Effector memory CD8-positive, alpha-beta T cell (primary cell): Measurements from ENCODE around the gene METRN.

Experiments
- ATAC-seq: fragments of 150-1000 bp; cut with Tn5 transposase; replicated peaks from 2 replicates; pipeline ENCODE4 v1.10.0; 2021; ENCODE audit warnings: mild to moderate bottlenecking, moderate library complexity
- DNase-seq, 3 experiments: peaks; one replicate each; pipeline ENCODE4 v3.0.0; 2021
- H3K27ac Mint-ChIP-seq, 2 donors: one replicate each; pipeline ENCODE4 v1.8.0; 2022; ENCODE audit warnings: mild to moderate bottlenecking in 2 of 2, mixed read lengths in 2 of 2, moderate library complexity in 2 of 2
- H3K27me3 Mint-ChIP-seq, 2 donors: one replicate each; pipeline ENCODE4 v1.8.0; 2022; ENCODE audit warnings: mixed read lengths in 2 of 2
- H3K36me3 Mint-ChIP-seq: one replicate; pipeline ENCODE4 v1.8.0; 2022; ENCODE audit warnings: mild to moderate bottlenecking, moderate library complexity, mixed read lengths; ENCODE audit not compliant: insufficient read depth
- H3K4me1 Mint-ChIP-seq, 2 donors: one replicate each; pipeline ENCODE4 v1.8.0; 2022; ENCODE audit warnings: low read depth in 2 of 2, mixed read lengths in 2 of 2
- H3K4me3 Mint-ChIP-seq, 2 donors: one replicate each; pipeline ENCODE4 v1.8.0; 2022; ENCODE audit warnings: mild to moderate bottlenecking in 2 of 2, mixed read lengths in 2 of 2, moderate library complexity in 2 of 2
- H3K9me3 Mint-ChIP-seq, 2 donors: one replicate each; pipeline ENCODE4 v1.8.0; 2022; ENCODE audit warnings: mixed read lengths in 2 of 2

The METRN gene

GRCh38 chr16:754656-755055, 39.7 kb downstream of the METRN start:
- H3K36me3 Mint-ChIP-seq, result no peaks in the 10 kb centered on the region
- peak; percentile 37 for ATAC-seq

GRCh38 chr16:756428-756827, 41.5 kb downstream of the METRN start:
- ATAC-seq, result no peak
- H3K9me3 Mint-ChIP-seq, result peaks cover 0 to 2% of the 10 kb centered on the region in 2 donors
- no peak for DNase-seq
- no peak overlapping the region for H3K4me3 Mint-ChIP-seq
- H3K27me3 Mint-ChIP-seq, result peaks cover 6 to 31% of the 10 kb centered on the region in 2 donors
- H3K4me1 Mint-ChIP-seq, result peaks cover 0 to 3% of the 10 kb centered on the region in 2 donors
- H3K27ac Mint-ChIP-seq, result no peak overlapping the region
- no peaks in the 10 kb centered on the region for H3K36me3 Mint-ChIP-seq

More at GRCh38 chr16:754656-755055, 39.7 kb downstream of the METRN start:
- Mint-ChIP-seq H3K4me1 (peaks cover 0 to 3% of the 10 kb centered on the region in 2 donors), H3K9me3 (peaks cover 0 to 2% of the 10 kb centered on the region in 2 donors), H3K27ac (no peak overlapping the region), H3K27me3 (peaks cover 6 to 31% of the 10 kb centered on the region in 2 donors), H3K4me3 (no peak overlapping the region)
- DNase-seq, result no peak

DNA sequence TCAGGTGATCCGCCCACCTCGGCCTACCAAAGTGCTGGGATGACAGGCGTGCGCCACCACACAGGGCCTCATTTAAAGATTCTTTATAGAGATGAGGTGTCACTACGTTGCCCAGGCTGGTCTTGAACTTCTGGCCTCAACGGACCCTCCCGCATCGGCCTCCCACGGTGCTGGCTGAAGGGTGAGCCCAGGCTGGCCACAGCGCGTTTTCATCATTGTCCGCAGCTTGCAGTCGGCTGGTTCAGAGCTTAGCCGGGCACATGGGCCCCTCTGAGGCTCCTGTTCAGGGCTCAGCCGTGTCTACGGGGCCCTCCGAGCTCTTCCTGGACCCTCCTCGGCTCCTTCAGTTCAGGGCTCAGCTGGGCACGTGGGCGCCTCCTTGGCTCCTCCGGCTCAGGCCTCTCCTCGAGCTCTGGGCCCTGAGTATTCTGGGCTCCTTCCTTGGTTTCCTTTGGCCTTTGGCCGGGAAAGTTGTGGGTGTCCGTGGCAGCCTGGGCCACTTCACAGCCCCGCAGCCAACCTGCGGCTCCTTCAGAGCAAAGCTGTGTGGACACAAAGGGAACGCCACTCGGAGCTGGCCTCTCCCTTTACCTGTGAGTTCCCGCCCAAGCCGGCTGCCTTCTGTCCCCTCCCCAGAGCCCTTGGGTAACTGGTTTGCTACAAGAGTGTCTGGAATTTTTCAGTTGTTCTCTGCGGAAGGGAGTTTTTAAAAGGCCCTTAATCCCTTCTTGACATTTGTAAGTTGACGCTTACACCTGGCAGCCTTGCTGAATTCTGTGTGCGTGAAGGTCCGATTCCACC, 44.4 kb downstream of the METRN start:
- H3K27ac Mint-ChIP-seq, result no peak overlapping the region
- no peak for ATAC-seq
- H3K36me3 Mint-ChIP-seq, result no peaks in the 10 kb centered on the region
- DNase-seq, result no peak
- peaks cover 6 to 20% of the 10 kb centered on the region in 2 donors for H3K27me3 Mint-ChIP-seq
- H3K4me1 Mint-ChIP-seq, result peaks cover 0 to 3% of the 10 kb centered on the region in 2 donors
- no peak overlapping the region for H3K4me3 Mint-ChIP-seq
- peaks cover 0 to 2% of the 10 kb centered on the region in 2 donors for H3K9me3 Mint-ChIP-seq

- no peak for DNase-seq
- ATAC-seq, result no peak
- Mint-ChIP-seq H3K27me3 (peaks cover 6 to 20% of the 10 kb centered on the region in 2 donors), H3K36me3 (no peaks in the 10 kb centered on the region), H3K4me1 (peaks cover 0 to 3% of the 10 kb centered on the region in 2 donors), H3K27ac (no peak overlapping the region), H3K4me3 (no peak overlapping the region), H3K9me3 (peaks cover 0 to 2% of the 10 kb centered on the region in 2 donors)
Measured at GRCh38 chr16:760065-760464, 45.1 kb downstream of the METRN start.

- ATAC-seq, result no peak
- Mint-ChIP-seq H3K4me1 (peaks cover 0 to 3% of the 10 kb centered on the region in 2 donors), H3K9me3 (peaks cover 0 to 2% of the 10 kb centered on the region in 2 donors), H3K4me3 (no peak within 1 kb of the TSS), H3K36me3 (no peaks in the 10 kb centered on the region), H3K27ac (no peak within 1 kb of the TSS), H3K27me3 (peaks cover 6 to 20% of the 10 kb centered on the region in 2 donors)
- no peak for DNase-seq
Measured at GRCh38 chr16:760545-761343, 45.8 kb downstream of the METRN start, which contains the start of gene MSLN. Gene MSLN (plus strand): TSS chr16:760734. CDS start chr16:762681, 1,947 bp downstream.

GRCh38 chr16:761625-762513, 47.0 kb downstream of the METRN start:
- Mint-ChIP-seq H3K4me1 (peaks cover 0 to 3% of the 10 kb centered on the region in 2 donors), H3K36me3 (no peaks in the 10 kb centered on the region), H3K27me3 (peaks cover 6 to 17% of the 10 kb centered on the region in 2 donors), H3K27ac (no peak overlapping the region), H3K9me3 (no peaks in the 10 kb centered on the region), H3K4me3 (no peak overlapping the region)
- DNase-seq (no peak), ATAC-seq (no peak)

GRCh38 chr16:762595-763268, 47.8 kb downstream of the METRN start:
- Mint-ChIP-seq H3K9me3 (no peaks in the 10 kb centered on the region), H3K27me3 (peaks cover 3 to 9% of the 10 kb centered on the region in 2 donors), H3K4me1 (peaks cover 0 to 1% of the 10 kb centered on the region in 2 donors), H3K4me3 (no peak overlapping the region), H3K27ac (no peak overlapping the region), H3K36me3 (no peaks in the 10 kb centered on the region)
- DNase-seq, result no peak
- ATAC-seq, result no peak

- H3K9me3 Mint-ChIP-seq, result no peaks in the 10 kb centered on the region
- DNase-seq (no peak), ATAC-seq (no peak)
- H3K4me3 Mint-ChIP-seq, result no peak overlapping the region
- H3K36me3 Mint-ChIP-seq, result no peaks in the 10 kb centered on the region
- H3K4me1 Mint-ChIP-seq, result no peaks in the 10 kb centered on the region
- no peak overlapping the region for H3K27ac Mint-ChIP-seq
- H3K27me3 Mint-ChIP-seq, result peaks cover 0 to 6% of the 10 kb centered on the region in 2 donors
Measured at GRCh38 chr16:763369-764183, 48.7 kb downstream of the METRN start.

- Mint-ChIP-seq H3K27ac (no peak overlapping the region), H3K27me3 (peaks cover 0 to 6% of the 10 kb centered on the region in 2 donors), H3K4me1 (no peaks in the 10 kb centered on the region), H3K9me3 (no peaks in the 10 kb centered on the region), H3K4me3 (no peak overlapping the region), H3K36me3 (no peaks in the 10 kb centered on the region)
- no peak for DNase-seq
- ATAC-seq, result no peak
Measured at GRCh38 chr16:764184-764750, 49.3 kb downstream of the METRN start.

GRCh38 chr16:764848-765487, 50.0 kb downstream of the METRN start:
- Mint-ChIP-seq H3K36me3 (no peaks in the 10 kb centered on the region), H3K27ac (no peak overlapping the region), H3K9me3 (no peaks in the 10 kb centered on the region), H3K4me1 (no peaks in the 10 kb centered on the region), H3K27me3 (peaks cover 0 to 6% of the 10 kb centered on the region in 2 donors), H3K4me3 (no peak overlapping the region)
- DNase-seq (no peak), ATAC-seq (no peak)

DNA sequence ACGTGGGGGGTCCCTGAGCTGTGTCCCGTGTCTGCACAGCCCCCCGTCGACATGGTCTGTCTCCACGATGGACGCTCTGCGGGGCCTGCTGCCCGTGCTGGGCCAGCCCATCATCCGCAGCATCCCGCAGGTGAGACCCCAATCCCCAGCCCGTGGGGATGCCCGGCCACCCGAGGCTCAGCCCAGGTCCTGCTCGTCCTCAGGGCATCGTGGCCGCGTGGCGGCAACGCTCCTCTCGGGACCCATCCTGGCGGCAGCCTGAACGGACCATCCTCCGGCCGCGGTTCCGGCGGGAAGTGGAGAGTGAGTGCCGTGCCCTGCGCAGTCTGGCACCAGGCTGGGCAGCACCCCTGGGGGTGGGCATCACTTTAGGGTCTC, 50.6 kb downstream of the METRN start:
- H3K27ac Mint-ChIP-seq, result no peak overlapping the region
- ATAC-seq, result no peak
- H3K27me3 Mint-ChIP-seq, result peaks cover 0 to 6% of the 10 kb centered on the region in 2 donors
- no peak overlapping the region for H3K4me3 Mint-ChIP-seq
- no peak for DNase-seq
- H3K9me3 Mint-ChIP-seq, result no peaks in the 10 kb centered on the region
- H3K36me3 Mint-ChIP-seq, result no peaks in the 10 kb centered on the region
- H3K4me1 Mint-ChIP-seq, result no peaks in the 10 kb centered on the region
